Measurements from ENCODE around the gene SPON2.

The SPON2 gene

GRCh38 chr4:1178300-1179088 lies 6.1 kb upstream of the SPON2 start:
- no peak overlapping the region for H3K14ac ChIP-seq (ENCODE audit: low read length)
- no peak overlapping the region for H3K4me2 ChIP-seq (ENCODE audit: insufficient read depth, low read length, poor library complexity, severe bottlenecking)
- H3K9me3 ChIP-seq (replicated peaks in 1 of 2; ENCODE audit: control insufficient read depth in 2 of 2, insufficient read depth in 1 of 2, low read depth in 1 of 2, low read length in 2 of 2) = peaks cover 7 to 8% of the 10 kb centered on the region in 2 donors
- no peaks in the 10 kb centered on the region for H3K4me1 ChIP-seq (ENCODE audit: control insufficient read depth in 2 of 2, insufficient read depth in 1 of 2, low read depth in 1 of 2, low read length in 2 of 2)
- no peak overlapping the region for H2BK120ac ChIP-seq (ENCODE audit: low read depth, low read length)
- peak overlapping the region in 1 of 2 donors; percentile 14 for H3K4me3 ChIP-seq (ENCODE audit: low read length in 2 of 2)
- no CpG with 5 or more reads among the region's 11 CpGs for WGBS, 2 donors (ENCODE audit: extremely low coverage in 2 of 2, insufficient read length in 2 of 2, insufficient replicate concordance in 1 of 2)
- no peak overlapping the region for H2BK12ac ChIP-seq (ENCODE audit: low read length)
- no peak for DNase-seq (ENCODE audit: low spot score)
- H2AFZ ChIP-seq (ENCODE audit: low read length) = no peak overlapping the region
- H3K79me1 ChIP-seq (ENCODE audit: low read depth, low read length) = no peaks in the 10 kb centered on the region
- H3K4ac ChIP-seq (ENCODE audit: low read length) = no peak overlapping the region
- no peak overlapping the region for H3K18ac ChIP-seq (ENCODE audit: low read length)
- no peak overlapping the region for H3K23ac ChIP-seq (ENCODE audit: low read depth, low read length, poor library complexity)
- no peaks in the 10 kb centered on the region for H3K36me3 ChIP-seq (replicated peaks in 1 of 2; ENCODE audit: control insufficient read depth in 2 of 2, insufficient read depth in 2 of 2, low read length in 2 of 2)
- peak overlapping the region; percentile 69 for H2BK5ac ChIP-seq (ENCODE audit: low read length)
- no peak overlapping the region for H3K9ac ChIP-seq (ENCODE audit: low read depth, low read length, poor library complexity)
- H4K91ac ChIP-seq (ENCODE audit: low read depth, low read length, poor library complexity) = no peak overlapping the region
- no peak overlapping the region for H3K27ac ChIP-seq (replicated peaks; ENCODE audit: low read length)
- no peak overlapping the region for H4K8ac ChIP-seq (ENCODE audit: low read depth, low read length)
- H3K27me3 ChIP-seq (ENCODE audit: control insufficient read depth in 3 of 3, insufficient read depth in 3 of 3, low read depth in 1 of 3, low read length in 3 of 3) = peaks cover 0 to 25% (median 3%) of the 10 kb centered on the region in 3 experiments
- no peak overlapping the region for H2AK5ac ChIP-seq (ENCODE audit: low read depth, low read length)
- H2BK15ac ChIP-seq (ENCODE audit: low read length) = no peak overlapping the region

- no peaks in the 10 kb centered on the region for H3K36me3 ChIP-seq (replicated peaks in 1 of 2; ENCODE audit: control insufficient read depth in 2 of 2, insufficient read depth in 2 of 2, low read length in 2 of 2)
- H2AK5ac ChIP-seq (ENCODE audit: low read depth, low read length) = no peak overlapping the region
- no peak overlapping the region for H2AFZ ChIP-seq (ENCODE audit: low read length)
- H3K27me3 ChIP-seq (ENCODE audit: control insufficient read depth in 3 of 3, insufficient read depth in 3 of 3, low read depth in 1 of 3, low read length in 3 of 3) = peaks cover 2 to 34% (median 11%) of the 10 kb centered on the region in 3 experiments
- H4K91ac ChIP-seq (ENCODE audit: low read depth, low read length, poor library complexity) = no peak overlapping the region
- H2BK12ac ChIP-seq (ENCODE audit: low read length) = no peak overlapping the region
- no peak overlapping the region for H3K4me3 ChIP-seq (ENCODE audit: low read length in 2 of 2)
- peak overlapping the region; percentile 69 for H2BK5ac ChIP-seq (ENCODE audit: low read length)
- H3K4ac ChIP-seq (ENCODE audit: low read length) = no peak overlapping the region
- H4K8ac ChIP-seq (ENCODE audit: low read depth, low read length) = no peak overlapping the region
- peak overlapping the region; percentile 5 for H2BK120ac ChIP-seq (ENCODE audit: low read depth, low read length)
- H3K4me1 ChIP-seq (ENCODE audit: control insufficient read depth in 2 of 2, insufficient read depth in 1 of 2, low read depth in 1 of 2, low read length in 2 of 2) = peaks cover 0 to 5% of the 10 kb centered on the region in 2 donors
- peaks cover 7 to 8% of the 10 kb centered on the region in 2 donors for H3K9me3 ChIP-seq (replicated peaks in 1 of 2; ENCODE audit: control insufficient read depth in 2 of 2, insufficient read depth in 1 of 2, low read depth in 1 of 2, low read length in 2 of 2)
- no peak overlapping the region for H3K9ac ChIP-seq (ENCODE audit: low read depth, low read length, poor library complexity)
- H3K14ac ChIP-seq (ENCODE audit: low read length) = no peak overlapping the region
- no peak for DNase-seq (ENCODE audit: low spot score)
- H3K79me1 ChIP-seq (ENCODE audit: low read depth, low read length) = no peaks in the 10 kb centered on the region
- H3K18ac ChIP-seq (ENCODE audit: low read length) = peak overlapping the region; percentile 36
- no CpG with 5 or more reads among the region's 28 CpGs for WGBS, 2 donors (ENCODE audit: extremely low coverage in 2 of 2, insufficient read length in 2 of 2, insufficient replicate concordance in 1 of 2)
- no peak overlapping the region for H3K27ac ChIP-seq (replicated peaks; ENCODE audit: low read length)
- no peak overlapping the region for H3K23ac ChIP-seq (ENCODE audit: low read depth, low read length, poor library complexity)
- H2BK15ac ChIP-seq (ENCODE audit: low read length) = no peak overlapping the region
- H3K4me2 ChIP-seq (ENCODE audit: insufficient read depth, low read length, poor library complexity, severe bottlenecking) = no peak overlapping the region
Measured at GRCh38 chr4:1177274-1178141, 5.1 kb upstream of the SPON2 start.

DNA sequence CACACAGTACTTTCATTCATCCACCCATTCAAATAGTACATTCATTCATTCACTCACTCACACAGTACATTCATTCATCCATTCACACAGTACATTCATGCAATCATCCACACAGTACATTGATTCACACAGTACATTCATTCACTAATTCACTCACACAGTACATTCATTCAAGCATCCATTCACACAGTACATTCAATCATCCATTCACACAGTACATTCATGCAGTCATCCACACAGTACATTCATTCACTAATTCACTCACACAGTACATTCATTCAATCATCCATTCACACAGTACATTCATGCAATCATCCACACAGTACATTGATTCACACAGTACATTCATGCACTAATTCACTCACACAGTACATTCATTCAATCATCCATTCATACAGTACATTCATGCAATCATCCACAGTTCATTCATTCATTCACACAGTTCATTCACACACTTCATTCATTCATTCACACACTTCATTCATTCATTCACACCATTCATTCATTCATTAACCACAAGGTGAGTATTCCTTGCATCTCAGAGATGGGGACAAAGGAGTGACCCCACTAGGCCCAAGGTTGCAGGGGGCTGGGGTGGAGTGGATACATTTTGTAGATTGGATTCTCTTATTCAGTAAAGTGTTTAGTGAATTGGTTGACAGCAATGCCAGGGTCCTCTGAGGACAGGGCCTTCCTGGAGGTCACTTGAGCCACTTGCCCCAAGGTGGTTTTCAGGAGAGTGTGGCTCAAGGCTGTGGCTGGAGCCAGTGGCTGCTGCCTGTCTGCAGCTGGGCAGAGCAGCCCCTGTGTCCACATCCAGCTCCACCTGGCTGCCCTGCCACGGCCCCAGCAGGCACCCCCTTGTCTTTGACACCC lies 4.3 kb upstream of the SPON2 start:
- WGBS, 2 donors (ENCODE audit: extremely low coverage in 2 of 2, insufficient read length in 2 of 2, insufficient replicate concordance in 1 of 2) = no CpG with 5 or more reads among the region's 1 CpG
- no peak overlapping the region for H3K4me2 ChIP-seq (ENCODE audit: insufficient read depth, low read length, poor library complexity, severe bottlenecking)
- no peak overlapping the region for H2AK5ac ChIP-seq (ENCODE audit: low read depth, low read length)
- no peak overlapping the region for H3K4ac ChIP-seq (ENCODE audit: low read length)
- DNase-seq (ENCODE audit: low spot score) = no peak
- no peak overlapping the region for H2BK5ac ChIP-seq (ENCODE audit: low read length)
- peaks cover 6 to 7% of the 10 kb centered on the region in 2 donors for H3K9me3 ChIP-seq (replicated peaks in 1 of 2; ENCODE audit: control insufficient read depth in 2 of 2, insufficient read depth in 1 of 2, low read depth in 1 of 2, low read length in 2 of 2)
- no peak overlapping the region for H2BK12ac ChIP-seq (ENCODE audit: low read length)
- no peak overlapping the region for H3K18ac ChIP-seq (ENCODE audit: low read length)
- no peak overlapping the region for H3K23ac ChIP-seq (ENCODE audit: low read depth, low read length, poor library complexity)
- no peak overlapping the region for H3K9ac ChIP-seq (ENCODE audit: low read depth, low read length, poor library complexity)
- no peak overlapping the region for H4K91ac ChIP-seq (ENCODE audit: low read depth, low read length, poor library complexity)
- H2AFZ ChIP-seq (ENCODE audit: low read length) = no peak overlapping the region
- no peak overlapping the region for H2BK15ac ChIP-seq (ENCODE audit: low read length)
- H3K36me3 ChIP-seq (replicated peaks in 1 of 2; ENCODE audit: control insufficient read depth in 2 of 2, insufficient read depth in 2 of 2, low read length in 2 of 2) = no peaks in the 10 kb centered on the region
- no peak overlapping the region for H4K8ac ChIP-seq (ENCODE audit: low read depth, low read length)
- H2BK120ac ChIP-seq (ENCODE audit: low read depth, low read length) = no peak overlapping the region
- no peak overlapping the region for H3K27ac ChIP-seq (replicated peaks; ENCODE audit: low read length)
- H3K79me1 ChIP-seq (ENCODE audit: low read depth, low read length) = no peaks in the 10 kb centered on the region
- peaks cover 10 to 43% (median 19%) of the 10 kb centered on the region in 3 experiments for H3K27me3 ChIP-seq (ENCODE audit: control insufficient read depth in 3 of 3, insufficient read depth in 3 of 3, low read depth in 1 of 3, low read length in 3 of 3)
- peaks cover 0 to 7% of the 10 kb centered on the region in 2 donors for H3K4me1 ChIP-seq (ENCODE audit: control insufficient read depth in 2 of 2, insufficient read depth in 1 of 2, low read depth in 1 of 2, low read length in 2 of 2)
- H3K14ac ChIP-seq (ENCODE audit: low read length) = no peak overlapping the region
- H3K4me3 ChIP-seq (ENCODE audit: low read length in 2 of 2) = no peak overlapping the region
